Left lung (tissue), 10 donors: Measurements from ENCODE around the gene PGA4. TPM values are rescaled to one million over a fixed set of nuclear protein-coding genes. Genes with fewer than 3 reads are reported as not detected.

Experiments used
- ATAC-seq: fragments of 200-7000 bp; cut with Tn5 transposase; one replicate; pipeline ENCODE4 v1.9.1; 2020; ENCODE audit warnings: moderate library complexity
- DNase-seq, 4 donors: peaks; one replicate each; pipeline ENCODE4 v3.0.0-alpha.2; 2013 to 2020
- H3K27ac ChIP-seq, 2 donors: fragments of 200-600 bp; sonication (generic) in 1 of 2; one replicate each; pipeline versions ENCODE4 v1.5.0 to v1.8.0; 2020 to 2021
- H3K27me3 ChIP-seq, 2 donors: fragments of 200-600 bp; sonication (generic) in 1 of 2; one replicate each; pipeline versions ENCODE4 v1.5.0 to v1.8.0; 2020 to 2021
- H3K36me3 ChIP-seq, 2 donors: fragments of 200-600 bp; sonication (generic) in 1 of 2; one replicate each; pipeline versions ENCODE4 v1.5.0 to v1.8.0; 2020 to 2021
- H3K4me1 ChIP-seq, 2 donors: fragments of 200-600 bp; one replicate each; pipeline ENCODE4 v1.8.0; 2021
- H3K4me3 ChIP-seq, 2 donors: fragments of 200-600 bp; sonication (generic) in 1 of 2; one replicate each; pipeline versions ENCODE4 v1.5.0 to v1.8.0; 2020 to 2021; ENCODE audit warnings: mild to moderate bottlenecking in 1 of 2
- H3K9me3 ChIP-seq, 2 donors: fragments of 200-600 bp; sonication (generic) in 1 of 2; one replicate each; pipeline versions ENCODE4 v1.5.0 to v1.8.0; 2020 to 2021
- CTCF ChIP-seq, 2 donors: fragments of 200-600 bp; sonication (generic) in 1 of 2; IDR thresholded peaks; one replicate each; pipeline versions ENCODE4 v1.5.0 to v1.8.0; 2021; ENCODE audit warnings: antibody characterized with exemption in 2 of 2
- intact Hi-C, 2 donors: fragments of 100-400 bp; cut with DNase I; formaldehyde crosslinking; loops; one replicate each; pipeline versions ENCODE4 v1.11.2 to v1.14.2; 2022
- polyA plus RNA-seq, 6 donors: library from polyadenylated mRNA; unstranded; fragments of 120-200 nt; gene quantifications; one replicate each; pipeline ENCODE4 v1.2.1, GENCODE V29; 2013; ENCODE audit not compliant: insufficient read length in 6 of 6
- total RNA-seq, 2 donors: library from RNA; stranded (reverse); fragmentation: NEBNext Ultra II Directional; extraction: Animal tissue kit (Norgen Biotek cat#: 25700); gene quantifications; one replicate each; pipeline ENCODE4 v1.2.1, GENCODE V29; 2021
- donor health status: DM: no; HTN: yes; CAD: no.
- donor health status: DM: no; HTN: no; CAD: no.

PGA4 gene
- total and polyA plus RNA-seq, 8 donors: 0.41 to 1.0 (median 0.71) TPM; not detected in 3

DNA sequence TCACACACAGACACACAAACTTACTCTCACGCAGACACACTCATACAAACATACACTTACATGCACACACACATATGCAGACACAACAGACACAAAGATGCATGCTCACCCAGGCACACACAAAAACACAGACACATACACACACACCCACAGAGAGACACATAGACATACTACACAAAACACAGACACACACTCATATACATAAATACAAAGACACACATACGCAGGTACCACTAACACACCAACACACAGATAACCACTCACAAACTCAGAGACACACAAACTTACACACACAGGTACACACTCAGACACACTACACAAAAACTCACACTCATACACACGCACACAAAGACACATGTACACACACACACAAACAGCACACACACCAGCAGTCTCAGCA is 50.6 kb downstream of the PGA4 start:
- Histone ChIP-seq H3K27ac (no peak overlapping the region), H3K9me3 (no peaks in the 10 kb centered on the region), H3K27me3 (no peaks in the 10 kb centered on the region), H3K4me3 (no peak overlapping the region), H3K4me1 (no peaks in the 10 kb centered on the region), H3K36me3 (no peaks in the 10 kb centered on the region)
- intact Hi-C loops: no loop called here
- ATAC-seq (no peak), DNase-seq (no peak)
- TF ChIP-seq CTCF (IDR thresholded peaks at IDR 0.05): no peak

GRCh38 chr11:61273178-61274078 is 51.3 kb downstream of the PGA4 start:
- intact Hi-C loops: no loop called here
- H3K4me1 ChIP-seq: no peaks in the 10 kb centered on the region
- no peak overlapping the region for H3K4me3 ChIP-seq
- H3K27ac ChIP-seq: no peak overlapping the region
- TF ChIP-seq CTCF (IDR thresholded peaks at IDR 0.05): no peak
- no peaks in the 10 kb centered on the region for H3K9me3 ChIP-seq
- DNase-seq (peak in 2 of 4 donors; percentile 83 to 86), ATAC-seq (peak; percentile 98)
- no peaks in the 10 kb centered on the region for H3K27me3 ChIP-seq
- H3K36me3 ChIP-seq: no peaks in the 10 kb centered on the region

DNA sequence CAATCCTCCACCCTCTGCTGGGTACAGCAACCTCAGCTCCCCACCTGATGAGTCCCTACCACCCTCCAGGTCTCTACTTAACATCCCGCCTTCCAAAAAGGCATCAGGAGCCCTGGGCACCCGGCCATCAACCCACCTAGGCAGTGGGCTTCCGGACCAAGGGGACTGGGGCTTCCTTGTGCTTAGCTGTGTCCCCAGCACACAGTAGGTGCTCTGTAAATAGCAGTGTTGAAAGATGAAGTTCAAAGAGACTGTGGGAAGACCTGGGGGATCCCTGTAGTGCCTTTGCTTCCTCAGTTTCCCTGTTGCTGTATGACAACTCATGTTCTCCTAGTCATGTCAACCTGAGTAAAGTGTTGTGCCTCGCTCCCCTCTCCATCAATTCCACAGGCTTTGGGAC is 51.9 kb downstream of the PGA4 start:
- Histone ChIP-seq H3K27ac (no peak overlapping the region), H3K4me1 (no peaks in the 10 kb centered on the region), H3K27me3 (no peaks in the 10 kb centered on the region), H3K36me3 (no peaks in the 10 kb centered on the region), H3K9me3 (no peaks in the 10 kb centered on the region), H3K4me3 (no peak overlapping the region)
- TF ChIP-seq CTCF (IDR thresholded peaks at IDR 0.05): no peak
- ATAC-seq (no peak), DNase-seq (no peak)
- intact Hi-C loops: no loop called here

GRCh38 chr11:61275191-61275590 is 53.0 kb downstream of the PGA4 start:
- Histone ChIP-seq H3K9me3 (no peaks in the 10 kb centered on the region), H3K36me3 (no peaks in the 10 kb centered on the region), H3K27ac (no peak overlapping the region), H3K4me1 (no peaks in the 10 kb centered on the region), H3K4me3 (no peak overlapping the region), H3K27me3 (no peaks in the 10 kb centered on the region)
- no peak for DNase-seq
- intact Hi-C loops: no loop called here
- TF ChIP-seq CTCF (IDR thresholded peaks at IDR 0.05): no peak
- ATAC-seq: no peak

GRCh38 chr11:61277186-61278000 is 55.2 kb downstream of the PGA4 start:
- Histone ChIP-seq H3K4me1 (no peaks in the 10 kb centered on the region), H3K4me3 (no peak overlapping the region), H3K9me3 (no peaks in the 10 kb centered on the region), H3K27me3 (peaks cover 0 to 9% of the 10 kb centered on the region in 2 donors), H3K27ac (no peak overlapping the region), H3K36me3 (no peaks in the 10 kb centered on the region)
- no peak for ATAC-seq
- intact Hi-C loops: no loop called here
- no peak for DNase-seq
- TF ChIP-seq CTCF (IDR thresholded peaks at IDR 0.05): no peak
